ENCODE results near the gene OVOL2. TPM values are rescaled to one million over a fixed set of nuclear protein-coding genes. Genes with fewer than 3 reads are reported as not detected.

The OVOL2 gene
- total and polyA plus RNA-seq, 2 experiments from 2014 or later = not detected

DNA sequence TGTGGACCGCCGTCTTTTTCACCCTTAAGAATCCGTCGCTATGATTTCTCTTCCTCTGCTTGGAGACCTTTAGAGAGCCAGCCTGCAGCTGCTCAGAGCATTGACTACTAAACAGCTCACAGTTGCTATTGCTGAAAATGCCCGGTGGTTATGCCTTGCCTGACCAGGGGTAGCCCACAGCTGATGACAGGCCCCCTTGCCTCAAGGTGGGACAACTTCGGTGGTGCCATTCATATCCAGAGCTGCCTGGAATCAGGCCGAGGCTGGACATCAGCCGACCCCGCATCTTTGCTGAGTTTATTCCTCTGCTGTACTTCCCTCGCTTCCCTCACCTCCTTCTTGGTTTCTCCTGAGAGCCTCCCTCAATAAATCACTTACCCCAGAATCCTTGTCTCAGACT lies 39.6 kb downstream of the OVOL2 start:
- in situ Hi-C loops (cut with MboI) = no loop called here
- H2AFZ ChIP-seq = no peak overlapping the region
- no peak for DNase-seq
- no peaks in the 10 kb centered on the region for H3K36me3 ChIP-seq (ENCODE audit: low read depth)
- peaks cover 9% of the 10 kb centered on the region; the same call in 1 of the 2 replicates for H3K27me3 ChIP-seq (replicated peaks; ENCODE audit: insufficient read depth)
- H3K27ac ChIP-seq = no peak overlapping the region
- TF ChIP-seq EZH2 (IDR thresholded peaks at IDR 0.05; ENCODE audit: insufficient read depth, poor library complexity, severe bottlenecking) (no peak), EZH2phosphoT487 (IDR thresholded peaks at IDR 0.05; ENCODE audit: insufficient read depth, low read depth) (no peak)
- no peaks in the 10 kb centered on the region for H3K4me1 ChIP-seq (ENCODE audit: insufficient read depth)
- H3K9me2 ChIP-seq (ENCODE audit: insufficient read depth) = no peaks in the 10 kb centered on the region
- no peak overlapping the region for H3K4me2 ChIP-seq (ENCODE audit: unreplicated experiment)
- no peaks in the 10 kb centered on the region for H3K79me2 ChIP-seq (ENCODE audit: insufficient read depth)
- H3K9ac ChIP-seq = no peak overlapping the region
- no peaks in the 10 kb centered on the region for H4K20me1 ChIP-seq (ENCODE audit: insufficient read depth)
- no peaks in the 10 kb centered on the region for H3F3A ChIP-seq (ENCODE audit: insufficient read depth)
- WGBS, 2 experiments (ENCODE audit: low coverage in 1 of 2, low lambda C conversion rate in 2 of 2, missing lambda C conversion rate in 2 of 2) = 55 to 59% methylated on average over 10 of the region's 10 CpGs
- H3K4me3 ChIP-seq = no peak overlapping the region
- no peaks in the 10 kb centered on the region for H3K9me3 ChIP-seq (ENCODE audit: low read depth)

DNA sequence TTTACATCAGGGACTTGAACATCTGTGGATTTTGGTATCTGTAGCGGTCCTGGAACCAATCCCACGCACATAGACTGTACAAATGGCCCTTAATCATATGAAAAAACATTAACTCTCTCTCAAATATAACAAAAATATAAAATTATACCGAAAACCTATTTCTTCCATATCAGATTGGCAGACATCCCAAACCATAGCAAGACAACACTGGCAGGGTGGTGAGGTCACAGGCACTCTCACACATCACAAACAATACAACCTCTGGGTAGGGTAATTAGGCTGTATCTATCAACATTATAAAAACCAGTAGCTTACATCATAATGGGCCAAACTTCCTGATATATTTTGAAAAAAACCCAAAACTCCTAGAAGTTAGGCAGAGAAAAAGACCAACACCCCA lies 40.9 kb downstream of the OVOL2 start:
- in situ Hi-C loops (cut with MboI) = no loop called here
- H3K9me2 ChIP-seq (ENCODE audit: insufficient read depth) = no peaks in the 10 kb centered on the region

GRCh38 chr20:18014411-18014810 lies 43.3 kb downstream of the OVOL2 start:
- Histone ChIP-seq H3K9me3 (ENCODE audit: low read depth) (no peaks in the 10 kb centered on the region), H3K4me3 (no peak overlapping the region), H3K27ac (no peak overlapping the region), H3K9ac (no peak overlapping the region), H3K4me1 (ENCODE audit: insufficient read depth) (no peaks in the 10 kb centered on the region), H3K4me2 (ENCODE audit: unreplicated experiment) (no peak overlapping the region), H3K36me3 (ENCODE audit: low read depth) (no peaks in the 10 kb centered on the region), H3F3A (ENCODE audit: insufficient read depth) (no peaks in the 10 kb centered on the region), H3K9me2 (ENCODE audit: insufficient read depth) (no peaks in the 10 kb centered on the region), H3K27me3 (replicated peaks; ENCODE audit: insufficient read depth) (0 out of 2 replicates have a peak, but pooled peaks cover 6% of the 10 kb centered on the region), H2AFZ (no peak overlapping the region), H4K20me1 (ENCODE audit: insufficient read depth) (no peaks in the 10 kb centered on the region), H3K79me2 (ENCODE audit: insufficient read depth) (no peaks in the 10 kb centered on the region)
- in situ Hi-C loops (cut with MboI) = no loop called here
- DNase-seq = no peak
- TF ChIP-seq EZH2phosphoT487 (IDR thresholded peaks at IDR 0.05; ENCODE audit: insufficient read depth, low read depth) = no peak
- WGBS, 2 experiments (ENCODE audit: low coverage in 1 of 2, low lambda C conversion rate in 2 of 2, missing lambda C conversion rate in 2 of 2) = 66 to 71% methylated on average over 6 of the region's 6 CpGs

More for the DNA sequence above, 40.9 kb downstream of the OVOL2 start:
- no peaks in the 10 kb centered on the region for H3K4me1 ChIP-seq (ENCODE audit: insufficient read depth)
- no peak overlapping the region for H2AFZ ChIP-seq
- H3K36me3 ChIP-seq (ENCODE audit: low read depth) = no peaks in the 10 kb centered on the region
- TF ChIP-seq EZH2phosphoT487 (IDR thresholded peaks at IDR 0.05; ENCODE audit: insufficient read depth, low read depth) (no peak), EZH2 (IDR thresholded peaks at IDR 0.05; ENCODE audit: insufficient read depth, poor library complexity, severe bottlenecking) (no peak)
- H3K27me3 ChIP-seq (replicated peaks; ENCODE audit: insufficient read depth) = peaks cover 9% of the 10 kb centered on the region; the same call in 1 of the 2 replicates
- no peak for DNase-seq
- H4K20me1 ChIP-seq (ENCODE audit: insufficient read depth) = no peaks in the 10 kb centered on the region
- H3K4me2 ChIP-seq (ENCODE audit: unreplicated experiment) = no peak overlapping the region
- no peaks in the 10 kb centered on the region for H3F3A ChIP-seq (ENCODE audit: insufficient read depth)
- H3K27ac ChIP-seq = no peak overlapping the region
- 77 to 82% methylated on average over 3 of the region's 3 CpGs for WGBS, 2 experiments (ENCODE audit: low coverage in 1 of 2, low lambda C conversion rate in 2 of 2, missing lambda C conversion rate in 2 of 2)
- H3K9me3 ChIP-seq (ENCODE audit: low read depth) = no peaks in the 10 kb centered on the region
- H3K9ac ChIP-seq = no peak overlapping the region
- H3K79me2 ChIP-seq (ENCODE audit: insufficient read depth) = no peaks in the 10 kb centered on the region
- no peak overlapping the region for H3K4me3 ChIP-seq

- no peak overlapping the region for H2AFZ ChIP-seq
- H3F3A ChIP-seq (ENCODE audit: insufficient read depth) = no peaks in the 10 kb centered on the region
- H3K79me2 ChIP-seq (ENCODE audit: insufficient read depth) = no peaks in the 10 kb centered on the region
- no peaks in the 10 kb centered on the region for H3K36me3 ChIP-seq (ENCODE audit: low read depth)
- H3K4me1 ChIP-seq (ENCODE audit: insufficient read depth) = no peaks in the 10 kb centered on the region
- H3K27me3 ChIP-seq (replicated peaks; ENCODE audit: insufficient read depth) = 0 out of 2 replicates have a peak, but pooled peaks cover 4% of the 10 kb centered on the region
- no peaks in the 10 kb centered on the region for H3K9me2 ChIP-seq (ENCODE audit: insufficient read depth)
- H3K4me2 ChIP-seq (ENCODE audit: unreplicated experiment) = no peak overlapping the region
- H3K4me3 ChIP-seq = no peak overlapping the region
- 97 to 98% methylated on average over 2 of the region's 2 CpGs for whole genome bisulfite sequencing, 2 experiments (ENCODE audit: low coverage in 1 of 2, low lambda C conversion rate in 2 of 2, missing lambda C conversion rate in 2 of 2)
- DNase-seq = no peak
- no peak overlapping the region for H3K9ac ChIP-seq
- no peaks in the 10 kb centered on the region for H3K9me3 ChIP-seq (ENCODE audit: low read depth)
- no peak overlapping the region for H3K27ac ChIP-seq
- no peaks in the 10 kb centered on the region for H4K20me1 ChIP-seq (ENCODE audit: insufficient read depth)
- in situ Hi-C loops (cut with MboI) = no loop called here
- TF ChIP-seq EZH2phosphoT487 (IDR thresholded peaks at IDR 0.05; ENCODE audit: insufficient read depth, low read depth) = no peak
- TF ChIP-seq EZH2 (IDR thresholded peaks at IDR 0.05; ENCODE audit: insufficient read depth, poor library complexity, severe bottlenecking) = no peak
These were observed 44.8 kb downstream of the OVOL2 start for GRCh38 chr20:18012901-18013300.

Measured in GM23248 (cell line).